Left ventricle myocardium inferior (tissue), 1 donor: ENCODE data around the gene LEMD2. TPM values are rescaled to one million over a fixed set of nuclear protein-coding genes. Genes with fewer than 3 reads are reported as not detected.

Experiments
- DNase-seq: peaks from one replicate; pipeline ENCODE4 v3.0.0-alpha.2; 2020
- H3K27ac ChIP-seq: fragments of 200-600 bp; replicated peaks from 2 replicates; pipeline ENCODE4 v1.8.0; 2021
- H3K27me3 ChIP-seq: fragments of 200-600 bp; 2 replicates; pipeline ENCODE4 v1.8.0; 2021; ENCODE audit warnings: low read depth
- H3K36me3 ChIP-seq: fragments of 200-600 bp; 2 replicates; pipeline ENCODE4 v1.8.0; 2021
- H3K4me1 ChIP-seq: fragments of 200-600 bp; 2 replicates; pipeline ENCODE4 v1.8.0; 2021
- H3K4me3 ChIP-seq: fragments of 200-600 bp; 2 replicates; pipeline ENCODE4 v1.8.0; 2021; ENCODE audit warnings: mild to moderate bottlenecking, moderate library complexity
- H3K9me3 ChIP-seq: fragments of 200-600 bp; replicated peaks from 2 replicates; pipeline ENCODE4 v1.8.0; 2021
- intact Hi-C: fragments of 100-400 bp; cut with micrococcal nuclease; formaldehyde crosslinking; loops from one replicate; pipeline ENCODE4 v1.11.0; 2022
- total RNA-seq: library from RNA; stranded (reverse); fragmentation: NEBNext Ultra II Directional; extraction: Animal tissue kit (Norgen Biotek cat#: 25700); gene quantifications from one replicate; pipeline ENCODE4 v1.2.1, GENCODE V29; 2021
- TF ChIP-seq, protein P1 (sequence below): fragments of 200-600 bp; IDR thresholded peaks from 2 replicates; pipeline ENCODE4 v1.8.0; 2021; ENCODE audit warnings: antibody characterized with exemption, mild to moderate bottlenecking, borderline replicate concordance
- donor health status: DM: no; HTN: yes; CAD: no; lungs with severe emphysema.

The LEMD2 gene
- total RNA-seq, 1 donor from 2014 or later, result 22.2 TPM

DNA sequence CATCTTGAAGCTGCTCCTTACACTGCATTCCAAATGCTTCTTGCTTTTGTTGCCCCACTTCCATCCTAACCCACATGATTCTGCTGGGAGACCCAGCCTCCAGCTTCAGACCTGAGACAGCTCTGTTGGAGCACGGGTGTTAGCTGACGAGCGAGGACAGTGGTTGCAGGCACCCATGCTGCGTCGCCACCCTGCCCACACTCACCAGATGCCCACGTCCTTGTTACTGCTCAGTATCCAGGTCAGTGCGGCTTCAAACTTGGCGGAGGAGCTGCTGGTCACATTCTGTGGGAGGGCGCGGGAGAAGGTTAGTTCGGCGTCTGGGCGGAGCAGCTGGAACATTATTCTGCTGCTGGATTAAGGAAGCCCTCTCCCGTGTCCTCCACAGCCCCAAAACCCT is 9.0 kb downstream of the LEMD2 start:
- peaks cover 43% of the 10 kb centered on the region for H3K4me1 ChIP-seq
- intact Hi-C loops, result no loop called here
- no peaks in the 10 kb centered on the region for H3K9me3 ChIP-seq
- H3K27ac ChIP-seq, result no peak overlapping the region
- TF ChIP-seq, protein P1, sequence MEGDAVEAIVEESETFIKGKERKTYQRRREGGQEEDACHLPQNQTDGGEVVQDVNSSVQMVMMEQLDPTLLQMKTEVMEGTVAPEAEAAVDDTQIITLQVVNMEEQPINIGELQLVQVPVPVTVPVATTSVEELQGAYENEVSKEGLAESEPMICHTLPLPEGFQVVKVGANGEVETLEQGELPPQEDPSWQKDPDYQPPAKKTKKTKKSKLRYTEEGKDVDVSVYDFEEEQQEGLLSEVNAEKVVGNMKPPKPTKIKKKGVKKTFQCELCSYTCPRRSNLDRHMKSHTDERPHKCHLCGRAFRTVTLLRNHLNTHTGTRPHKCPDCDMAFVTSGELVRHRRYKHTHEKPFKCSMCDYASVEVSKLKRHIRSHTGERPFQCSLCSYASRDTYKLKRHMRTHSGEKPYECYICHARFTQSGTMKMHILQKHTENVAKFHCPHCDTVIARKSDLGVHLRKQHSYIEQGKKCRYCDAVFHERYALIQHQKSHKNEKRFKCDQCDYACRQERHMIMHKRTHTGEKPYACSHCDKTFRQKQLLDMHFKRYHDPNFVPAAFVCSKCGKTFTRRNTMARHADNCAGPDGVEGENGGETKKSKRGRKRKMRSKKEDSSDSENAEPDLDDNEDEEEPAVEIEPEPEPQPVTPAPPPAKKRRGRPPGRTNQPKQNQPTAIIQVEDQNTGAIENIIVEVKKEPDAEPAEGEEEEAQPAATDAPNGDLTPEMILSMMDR, result no peak
- no peak overlapping the region for H3K4me3 ChIP-seq
- H3K36me3 ChIP-seq, result peaks cover 93% of the 10 kb centered on the region
- no peak for DNase-seq
- no peaks in the 10 kb centered on the region for H3K27me3 ChIP-seq

GRCh38 chr6:33779290-33779689 is 9.6 kb downstream of the LEMD2 start:
- no peak for DNase-seq
- TF ChIP-seq, protein P1, result no peak
- peaks cover 94% of the 10 kb centered on the region for H3K36me3 ChIP-seq
- intact Hi-C loops, result no loop called here
- H3K4me3 ChIP-seq, result no peak overlapping the region
- H3K9me3 ChIP-seq, result no peaks in the 10 kb centered on the region
- peaks cover 37% of the 10 kb centered on the region for H3K4me1 ChIP-seq
- H3K27me3 ChIP-seq, result no peaks in the 10 kb centered on the region
- H3K27ac ChIP-seq, result no peak overlapping the region

DNA sequence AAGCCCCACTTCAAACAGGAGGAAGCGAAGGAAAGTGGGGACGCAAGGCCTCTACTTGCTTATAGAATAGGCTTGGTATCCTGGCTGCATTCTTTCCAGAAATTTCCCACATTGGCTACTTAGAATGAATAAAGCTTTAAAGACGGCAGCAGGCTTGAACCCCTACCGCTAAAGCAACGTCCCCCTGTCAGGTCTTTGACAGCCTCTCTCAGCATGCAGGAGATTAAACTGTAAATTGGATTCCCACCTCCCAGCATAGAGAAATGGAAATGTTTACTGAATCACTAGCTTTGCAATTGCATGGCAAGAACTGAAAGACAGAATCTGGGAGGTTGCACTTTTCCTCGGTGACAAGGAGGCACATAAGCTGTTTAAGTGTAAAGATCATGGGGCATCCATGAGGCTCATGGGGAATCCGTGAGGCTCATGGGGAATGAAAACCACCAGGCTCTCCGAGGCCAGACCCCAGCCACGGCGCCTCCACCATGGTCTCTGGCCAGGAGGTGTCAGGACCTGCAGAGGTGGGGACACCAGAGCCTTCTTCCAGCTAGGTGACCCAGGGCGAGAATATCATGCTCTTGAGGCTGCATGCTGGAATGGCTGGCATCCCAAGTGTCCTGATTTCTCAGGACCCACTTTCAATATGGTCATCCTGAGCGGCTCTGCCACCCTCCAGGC is 10.3 kb downstream of the LEMD2 start:
- peaks cover 93% of the 10 kb centered on the region for H3K36me3 ChIP-seq
- no peaks in the 10 kb centered on the region for H3K9me3 ChIP-seq
- intact Hi-C loops, result no loop called here
- no peak overlapping the region for H3K27ac ChIP-seq
- TF ChIP-seq, protein P1, result no peak
- no peak overlapping the region for H3K4me3 ChIP-seq
- no peaks in the 10 kb centered on the region for H3K27me3 ChIP-seq
- no peak for DNase-seq
- H3K4me1 ChIP-seq, result peaks cover 31% of the 10 kb centered on the region

- peaks cover 93% of the 10 kb centered on the region for H3K36me3 ChIP-seq
- H3K27ac ChIP-seq, result no peak overlapping the region
- peaks cover 32% of the 10 kb centered on the region for H3K4me1 ChIP-seq
- intact Hi-C loops, result no loop called here
- DNase-seq, result no peak
- H3K9me3 ChIP-seq, result no peaks in the 10 kb centered on the region
- TF ChIP-seq, protein P1, result no peak
- H3K27me3 ChIP-seq, result no peaks in the 10 kb centered on the region
- no peak overlapping the region for H3K4me3 ChIP-seq
Observed at GRCh38 chr6:33777398-33778388, 11.2 kb downstream of the LEMD2 start.

GRCh38 chr6:33776764-33777163 is 12.2 kb downstream of the LEMD2 start:
- Histone ChIP-seq H3K27me3 (no peaks in the 10 kb centered on the region), H3K36me3 (peaks cover 91% of the 10 kb centered on the region), H3K4me1 (peaks cover 32% of the 10 kb centered on the region), H3K9me3 (no peaks in the 10 kb centered on the region), H3K4me3 (no peak overlapping the region), H3K27ac (no peak overlapping the region)
- TF ChIP-seq, protein P1, result no peak
- intact Hi-C loops, result no loop called here
- DNase-seq, result no peak
